SHP77 treated with DMSO at 0.1 percent for 48 hours (cell line): ENCODE results near the gene ADD3.

Experiments
- DNase-seq: peaks from one replicate; lab custom pipeline; 2025; lab: John Stamatoyannopoulos, UW

Gene ADD3

DNA sequence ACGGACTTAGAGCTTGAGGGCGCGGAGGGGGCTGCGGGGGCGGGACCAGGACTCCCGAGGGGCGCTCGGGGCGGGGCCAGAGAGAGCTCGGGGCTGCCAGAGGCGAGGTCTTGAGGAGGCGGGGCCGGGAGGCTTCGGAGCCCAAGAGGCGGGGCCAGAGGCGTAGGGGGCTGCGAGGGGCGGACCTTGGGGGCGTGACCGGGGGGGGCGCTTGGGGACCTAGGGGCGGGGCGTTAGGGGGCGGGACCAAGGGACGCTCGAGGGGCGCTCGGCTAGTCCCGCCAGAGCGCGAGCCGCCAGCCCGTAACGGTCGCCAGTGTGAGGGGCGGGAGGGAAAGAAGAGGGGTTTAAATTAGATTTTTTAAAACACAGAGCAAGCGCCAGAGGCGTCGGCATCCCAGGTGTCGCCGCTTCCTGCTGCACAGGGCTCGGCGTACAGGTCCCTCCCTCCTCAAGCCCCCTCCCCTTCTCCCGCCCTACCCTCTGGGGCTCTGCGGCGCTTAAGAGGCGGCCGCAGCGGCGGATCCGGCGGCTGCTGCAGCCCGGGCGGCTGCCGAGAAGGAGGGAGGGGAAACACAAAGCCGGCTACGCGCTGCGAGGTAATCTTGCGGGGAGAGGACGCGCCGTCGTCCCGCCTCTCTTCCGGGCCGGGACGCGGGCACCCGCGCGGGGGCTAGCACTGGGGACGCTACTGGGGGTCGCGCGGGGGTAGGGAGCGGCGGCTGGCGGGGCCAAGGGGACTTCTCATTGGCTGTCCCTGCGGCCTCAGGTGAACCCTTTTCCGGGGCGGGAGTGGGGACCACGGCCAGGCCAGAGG is at the start of gene ADD3:
Gene ADD3 (plus strand): TSS at position 284 of the 817 bp plus-strand sequence. CDS start 92,670 bp downstream, outside the sequence.
- peak; percentile 37 for DNase-seq

GRCh38 chr10:109958059-109958458 is 49.7 kb upstream of the ADD3 start:
- DNase-seq, result no peak

DNA sequence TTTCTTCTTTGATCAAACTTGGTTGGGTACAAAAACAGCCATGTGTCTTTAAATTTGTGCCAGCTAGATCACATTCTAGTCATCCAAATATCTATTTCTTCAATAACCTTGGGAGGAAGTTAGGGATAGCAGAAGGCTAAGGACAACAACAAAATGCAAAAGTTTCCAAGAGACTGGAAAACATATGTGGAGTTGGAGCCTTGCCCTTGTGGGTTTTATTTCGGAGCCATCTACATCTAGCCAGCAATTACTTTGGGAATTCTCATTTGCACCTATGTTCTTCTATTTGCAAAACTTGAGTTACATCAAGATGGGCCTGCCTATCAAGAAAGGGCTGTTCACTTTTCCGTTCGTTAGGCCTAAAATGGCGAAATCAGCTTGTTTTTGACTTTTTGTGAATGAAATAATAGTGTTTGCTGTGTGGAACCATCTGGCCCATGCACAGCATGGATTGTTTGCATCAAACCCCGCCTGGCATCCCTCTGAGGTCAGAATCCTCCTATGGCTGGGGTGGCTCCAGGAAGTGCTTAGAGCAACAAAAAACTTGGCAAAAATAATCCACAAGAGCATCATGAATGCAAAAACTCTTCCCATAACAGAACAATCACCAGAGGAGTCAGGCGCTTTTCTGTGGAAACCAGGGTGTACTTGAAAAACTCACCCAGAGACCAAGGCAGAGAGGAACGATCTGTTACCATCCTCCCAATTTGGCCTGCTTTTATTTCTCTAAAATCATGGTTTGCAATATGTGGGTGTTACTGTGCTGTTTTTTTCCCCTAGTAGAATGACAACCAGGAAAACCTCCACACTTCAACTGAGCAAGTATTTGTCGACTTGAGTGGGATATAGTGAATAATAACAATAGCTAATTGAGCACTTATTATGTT is 48.3 kb upstream of the ADD3 start:
- no peak for DNase-seq

DNA sequence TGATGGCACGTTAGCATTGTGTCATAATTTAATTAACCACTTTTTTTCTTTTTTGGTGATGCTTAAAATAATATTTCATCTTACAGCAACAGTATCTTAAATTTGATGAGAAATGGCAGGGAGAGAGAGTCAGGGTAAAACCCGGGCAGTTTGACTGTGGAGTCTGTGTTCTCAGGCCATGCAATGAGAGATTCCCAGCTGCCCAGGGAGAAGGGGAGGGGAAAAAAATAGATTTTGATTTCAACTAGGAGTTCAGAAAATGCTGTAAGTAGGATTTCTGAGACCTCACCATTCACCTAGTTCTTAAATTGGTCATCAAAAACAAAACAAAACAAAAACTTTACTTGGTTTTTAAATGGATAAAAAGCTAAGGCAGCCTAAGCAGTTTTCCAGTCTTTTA is 47.1 kb upstream of the ADD3 start:
- no peak for DNase-seq

DNA sequence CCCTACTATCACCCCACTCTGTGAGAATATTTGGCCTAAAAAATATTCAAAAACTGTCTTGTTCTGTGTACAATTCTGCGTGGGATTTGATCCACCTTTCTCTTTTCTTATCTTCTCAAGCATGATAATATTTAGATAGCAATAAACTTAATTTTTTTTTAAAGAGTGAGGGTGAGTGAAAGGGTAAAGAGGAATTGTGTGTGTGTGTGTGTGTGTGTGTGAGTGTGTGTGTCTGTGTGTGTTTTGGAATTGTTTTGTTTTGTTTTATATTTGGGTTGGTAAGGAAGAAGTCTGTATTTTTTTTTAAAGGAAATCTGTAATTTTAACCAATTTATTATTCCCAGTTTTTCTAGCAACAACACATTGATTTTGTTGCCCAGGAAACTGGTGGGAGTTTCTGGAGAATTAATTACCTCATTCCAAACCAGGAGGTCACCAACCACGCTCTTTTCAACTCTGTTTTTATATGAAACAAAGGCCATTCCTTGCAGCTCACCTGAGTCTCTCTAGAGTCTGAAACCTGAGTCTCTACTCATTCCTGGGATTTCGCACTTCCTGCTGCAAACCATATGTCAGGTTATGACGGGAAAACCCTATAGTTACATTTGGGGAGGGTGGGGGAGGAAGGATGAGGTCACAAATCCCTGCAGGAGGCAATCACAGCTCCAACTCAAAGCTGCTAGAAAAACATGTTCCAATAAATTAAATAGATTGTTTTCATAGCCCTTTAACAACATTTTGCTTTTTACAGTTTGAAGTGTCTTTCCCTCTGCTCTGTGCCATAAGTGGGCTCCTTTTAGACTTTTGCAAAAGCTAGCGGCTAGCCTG is 46.4 kb upstream of the ADD3 start:
- DNase-seq, result no peak

- no peak for DNase-seq
Measured at GRCh38 chr10:109962247-109962646, 45.5 kb upstream of the ADD3 start.

- no peak for DNase-seq
Measured at GRCh38 chr10:109963439-109963838, 44.3 kb upstream of the ADD3 start.

- no peak for DNase-seq
Measured at GRCh38 chr10:109964318-109964717, 43.5 kb upstream of the ADD3 start.

DNA sequence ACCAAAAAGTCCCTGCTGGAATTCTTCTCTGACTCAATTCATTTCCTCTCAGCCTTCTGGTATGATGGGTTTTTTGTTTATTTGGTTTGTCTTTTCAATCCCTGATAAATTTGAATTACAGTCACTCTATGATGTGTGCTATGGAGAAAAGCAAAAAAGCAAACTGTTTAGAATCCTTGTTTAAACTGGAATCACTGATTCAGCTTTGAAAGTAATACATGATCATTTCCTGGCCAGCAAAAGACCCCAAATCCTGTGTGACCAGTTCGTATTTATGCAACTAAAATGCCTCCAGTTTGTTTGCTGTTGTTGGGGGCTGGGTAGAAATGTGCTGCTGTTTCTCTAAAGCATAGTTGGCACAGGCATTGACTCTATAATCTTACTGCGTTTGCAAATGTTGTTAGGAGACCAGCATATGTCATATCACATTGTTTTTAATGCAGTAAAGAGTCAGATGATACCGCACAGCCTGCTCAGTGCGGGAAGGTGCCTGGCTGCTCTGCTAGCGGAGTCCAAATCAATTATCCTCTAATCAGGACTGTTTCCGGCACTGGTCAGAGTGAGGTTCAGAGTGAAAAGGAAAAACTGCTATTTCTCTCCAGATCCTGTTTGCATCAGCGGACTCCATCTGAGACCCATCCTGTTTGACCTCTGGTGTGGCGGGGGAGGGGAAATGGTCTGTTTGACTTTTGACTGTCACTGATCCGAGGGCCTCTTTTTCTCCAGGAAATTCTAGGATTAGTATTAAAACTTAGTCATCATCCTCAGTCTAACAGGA is 40.6 kb upstream of the ADD3 start:
- no peak for DNase-seq

- no peak for DNase-seq
Measured at GRCh38 chr10:109967739-109968088, 40.1 kb upstream of the ADD3 start.

GRCh38 chr10:109968953-109969759 is 38.6 kb upstream of the ADD3 start:
- DNase-seq, result no peak

DNA sequence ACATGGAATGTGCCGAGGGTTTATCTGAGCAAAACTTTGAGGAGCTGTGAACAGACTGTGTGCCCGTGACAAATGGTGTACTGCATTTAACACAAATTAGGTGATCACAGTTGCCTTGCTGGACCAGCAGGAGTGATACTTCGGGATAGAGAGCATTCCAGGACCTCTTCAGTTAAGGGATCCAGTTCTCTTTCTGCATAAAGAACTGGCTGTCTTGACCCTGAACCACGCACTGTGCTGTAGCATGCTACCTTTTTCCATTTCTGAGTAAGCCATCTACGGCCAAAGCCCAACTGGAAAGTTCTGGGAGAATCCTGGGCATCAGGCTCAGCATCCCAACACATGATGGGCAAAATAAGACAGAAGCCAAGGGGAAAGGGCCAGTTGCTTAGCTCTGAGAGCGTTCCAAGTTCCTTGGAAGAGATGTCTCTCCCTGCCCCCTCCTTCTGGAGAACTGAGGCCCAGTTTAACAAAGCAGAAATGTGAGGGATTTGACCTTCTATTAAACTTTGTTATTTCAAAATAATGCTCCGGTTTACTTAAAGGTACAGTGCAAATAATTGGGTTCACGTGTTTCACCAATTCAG is 37.9 kb upstream of the ADD3 start:
- DNase-seq, result no peak

DNA sequence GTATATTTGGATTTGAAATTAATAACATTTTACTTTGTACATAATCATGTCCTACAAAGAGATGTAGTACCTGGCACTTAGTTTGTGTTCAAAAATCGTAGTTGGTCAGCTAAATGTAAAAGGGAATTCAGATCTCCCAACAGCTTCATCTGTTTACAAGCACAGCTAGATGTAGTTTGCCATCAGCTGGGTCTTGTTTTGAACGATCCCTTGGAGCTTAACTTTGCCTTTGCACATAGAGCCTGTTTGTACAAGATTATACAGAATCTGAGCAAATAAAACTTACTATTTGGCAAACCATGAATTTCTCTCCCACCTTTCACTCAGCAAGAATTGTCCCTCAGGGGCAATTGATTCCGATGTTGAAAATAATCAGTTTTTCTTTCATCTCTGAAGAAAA is 36.1 kb upstream of the ADD3 start:
- DNase-seq, result no peak

DNA sequence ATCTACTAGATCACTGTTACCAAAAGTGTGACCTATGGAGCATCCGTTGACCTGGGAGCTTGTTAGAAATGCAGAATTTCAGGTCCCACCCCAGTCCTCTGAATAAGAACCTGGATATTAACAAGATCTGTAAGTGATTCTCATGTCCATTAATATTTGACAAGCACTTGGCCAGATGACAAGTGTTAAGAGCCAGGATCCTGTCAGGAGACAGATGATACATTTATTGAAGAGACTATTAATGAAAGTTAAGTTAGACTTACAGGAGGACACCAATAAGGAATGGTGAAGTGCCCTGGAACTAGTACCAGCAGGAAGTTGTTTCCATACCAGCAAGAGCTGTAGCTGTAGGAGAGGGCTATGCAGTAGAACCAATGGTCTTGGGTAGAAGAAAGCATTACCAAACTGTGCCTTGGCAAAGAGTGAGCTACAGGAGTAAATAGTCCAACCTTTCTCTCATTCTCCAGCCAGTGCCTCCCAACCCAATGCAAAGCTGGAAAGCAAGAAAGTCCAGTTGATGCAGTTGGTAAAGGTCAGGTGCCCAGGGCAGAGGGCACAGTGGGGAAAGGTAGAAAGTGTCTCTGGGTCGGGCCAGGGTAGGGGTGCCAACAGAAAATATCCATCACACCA is 35.3 kb upstream of the ADD3 start:
- DNase-seq, result no peak

DNA sequence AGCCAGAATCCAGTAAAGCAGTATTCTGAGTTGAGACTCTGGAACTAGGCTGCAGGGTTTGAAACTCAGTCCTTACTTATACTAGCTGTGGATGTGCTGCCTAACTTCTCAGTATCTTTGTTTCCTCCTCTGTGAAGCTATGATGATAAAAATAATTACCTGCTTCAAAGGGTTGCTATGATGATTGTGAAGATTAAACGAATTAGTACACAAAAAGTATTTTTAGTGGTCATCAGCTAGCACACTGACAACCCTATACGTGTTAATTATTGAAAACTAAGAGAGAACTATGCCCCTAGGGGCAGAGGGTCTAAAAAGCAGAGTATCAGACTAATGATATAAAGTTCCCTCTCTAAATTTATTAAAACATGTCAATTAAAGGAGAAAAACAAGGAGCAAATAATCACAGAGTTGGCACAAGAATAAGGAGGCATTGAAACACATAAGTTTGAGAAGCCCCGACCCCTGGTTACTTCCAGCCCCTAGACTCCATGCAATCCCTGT is 34.4 kb upstream of the ADD3 start:
- DNase-seq, result no peak

DNA sequence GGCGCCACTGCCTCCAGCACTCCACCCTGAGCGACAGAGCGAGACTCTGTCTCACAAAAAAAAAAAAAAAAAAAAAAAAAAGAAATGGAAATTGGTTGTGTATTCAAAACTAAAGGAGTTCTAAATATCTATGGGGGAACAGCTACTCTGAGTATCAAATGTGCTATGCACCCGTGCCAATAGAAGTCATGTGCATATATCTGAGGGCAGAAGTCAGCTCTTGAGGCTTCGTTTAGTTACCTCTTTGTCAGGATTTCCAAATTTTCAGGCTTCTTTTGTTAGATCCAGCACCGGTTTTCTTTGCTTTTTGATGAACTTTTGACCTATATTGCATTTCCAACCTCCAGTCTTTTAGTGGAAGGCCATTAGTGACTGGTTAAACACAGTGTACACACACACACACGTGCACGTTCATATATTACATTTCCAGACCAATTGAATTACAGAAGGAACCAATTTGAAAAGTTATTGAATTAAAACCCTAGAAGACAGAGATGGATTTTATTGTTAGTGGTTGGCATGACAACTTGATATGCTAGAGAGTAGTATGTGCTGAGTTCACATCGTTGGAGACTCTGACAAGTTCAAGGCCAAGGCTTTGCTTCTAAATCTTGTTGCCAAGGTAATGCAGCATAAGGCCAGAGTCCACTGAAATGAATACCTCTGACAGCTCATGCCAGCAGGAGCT is 33.1 kb upstream of the ADD3 start:
- no peak for DNase-seq

GRCh38 chr10:109975244-109976190 is 32.3 kb upstream of the ADD3 start:
- DNase-seq, result no peak

DNA sequence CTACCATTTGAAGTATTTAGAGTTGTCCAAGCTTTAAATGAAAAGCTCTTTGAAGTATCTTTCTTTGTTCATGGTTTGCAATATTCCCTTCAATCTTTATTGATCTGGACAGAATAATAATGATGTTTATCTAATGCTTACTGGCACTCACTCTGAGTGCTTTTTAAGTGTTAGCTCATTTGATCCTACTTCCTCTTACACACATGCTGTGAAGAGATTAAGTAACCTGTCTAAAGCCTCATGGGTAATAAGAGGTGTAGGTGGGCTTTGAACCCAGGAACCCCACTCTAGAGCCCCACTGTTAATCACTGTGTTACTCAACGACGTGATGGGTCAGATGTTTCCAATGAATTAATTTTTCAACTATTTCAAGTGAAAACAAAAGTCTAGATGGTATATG is 31.1 kb upstream of the ADD3 start:
- no peak for DNase-seq
